ENCODE data around the gene ATP8A2. TPM values are rescaled to one million over a fixed set of nuclear protein-coding genes. Genes with fewer than 3 reads are reported as not detected.

ATP8A2 gene
- total and polyA plus RNA-seq, 12 donors = under 0.01 to 0.18 (median 0.10) TPM; not detected in 3

GRCh38 chr13:25518441-25518840 lies 146.7 kb downstream of the ATP8A2 start:
- ATAC-seq = no peak
- intact Hi-C loops (cut with DNase I) = no loop called here
- H3K4me1 ChIP-seq = no peaks in the 10 kb centered on the region

GRCh38 chr13:25525884-25526283 lies 154.1 kb downstream of the ATP8A2 start:
- DNase-seq (no peak), ATAC-seq (no peak)
- no peak for TF ChIP-seq CTCF (IDR thresholded peaks at IDR 0.05)
- Histone ChIP-seq H3K4me3 (no peak overlapping the region), H3K4me1 (no peaks in the 10 kb centered on the region), H3K27me3 (peaks cover 0 to 1% (median 0%) of the 10 kb centered on the region in 7 donors), H3K36me3 (no peaks in the 10 kb centered on the region), H3K27ac (no peak overlapping the region), H3K9me3 (peaks cover 0 to 53% (median 13%) of the 10 kb centered on the region in 11 donors)
- intact Hi-C loops (cut with DNase I) = no loop called here

More at GRCh38 chr13:25518441-25518840, 146.7 kb downstream of the ATP8A2 start:
- Histone ChIP-seq H3K36me3 (no peaks in the 10 kb centered on the region), H3K9me3 (peaks cover 0 to 19% (median 0%) of the 10 kb centered on the region in 11 donors), H3K27ac (no peak overlapping the region), H3K27me3 (peaks cover 0 to 4% (median 0%) of the 10 kb centered on the region in 7 donors), H3K4me3 (no peak overlapping the region)
- no peak for DNase-seq
- 75 to 86% methylated on average over 5 of the region's 5 CpGs for WGBS, 2 donors
- no peak for TF ChIP-seq CTCF (IDR thresholded peaks at IDR 0.05)

- intact Hi-C loops (cut with DNase I) = no loop called here
- Histone ChIP-seq H3K9me3 (peaks cover 0 to 35% (median 13%) of the 10 kb centered on the region in 11 donors), H3K36me3 (no peaks in the 10 kb centered on the region), H3K4me1 (no peaks in the 10 kb centered on the region), H3K27me3 (no peaks in the 10 kb centered on the region), H3K4me3 (no peak overlapping the region), H3K27ac (no peak overlapping the region)
- TF ChIP-seq CTCF (IDR thresholded peaks at IDR 0.05) = no peak
- ATAC-seq (no peak), DNase-seq (no peak)
- 95 to 96% methylated on average over 2 of the region's 2 CpGs for WGBS, 2 donors
These were observed 156.5 kb downstream of the ATP8A2 start for GRCh38 chr13:25528266-25528665.

- DNase-seq = no peak
- Histone ChIP-seq H3K4me1 (no peaks in the 10 kb centered on the region), H3K27ac (no peak overlapping the region), H3K36me3 (no peaks in the 10 kb centered on the region), H3K9me3 (peaks cover 0 to 26% (median 11%) of the 10 kb centered on the region in 11 donors), H3K4me3 (no peak overlapping the region), H3K27me3 (peaks cover 0 to 5% (median 0%) of the 10 kb centered on the region in 7 donors)
- intact Hi-C loops (cut with DNase I) = no loop called here
- no peak for ATAC-seq
- TF ChIP-seq CTCF (IDR thresholded peaks at IDR 0.05) = no peak
- WGBS, 2 donors = 89 to 94% methylated on average over 3 of the region's 3 CpGs
These were observed 157.7 kb downstream of the ATP8A2 start for GRCh38 chr13:25529425-25529824.
